Measurements from ENCODE around the gene RAB7A.

DNA sequence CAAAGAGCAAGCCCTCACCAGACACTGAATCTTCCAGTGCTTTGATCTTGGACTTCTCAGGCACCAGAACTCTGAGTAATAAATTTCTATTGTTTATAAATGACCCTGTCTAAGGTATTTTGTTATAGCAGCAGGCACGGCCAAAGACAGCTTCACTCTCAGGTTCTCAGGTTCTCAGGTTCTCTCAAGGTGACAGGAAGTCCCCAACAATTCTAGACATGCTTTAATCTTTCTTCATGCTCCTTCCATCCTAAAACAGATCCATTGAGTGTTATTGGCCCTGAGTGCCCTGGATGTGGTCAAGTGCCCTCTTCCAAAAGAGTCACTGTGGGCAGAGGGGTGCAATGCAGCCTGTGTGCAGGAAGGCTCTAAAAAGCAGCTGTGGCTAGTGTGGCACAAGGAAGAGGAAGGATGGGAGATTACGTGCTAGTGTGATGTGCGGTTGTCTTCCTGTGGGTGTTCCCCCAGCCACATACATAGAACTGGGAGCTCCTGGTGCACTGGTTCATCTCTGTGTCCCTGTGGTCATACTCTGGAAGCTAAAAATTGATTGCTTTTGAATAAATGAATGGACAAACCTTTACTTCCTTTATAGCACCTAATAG is 11.0 kb upstream of the RAB7A start:
- TF ChIP-seq, protein P1, sequence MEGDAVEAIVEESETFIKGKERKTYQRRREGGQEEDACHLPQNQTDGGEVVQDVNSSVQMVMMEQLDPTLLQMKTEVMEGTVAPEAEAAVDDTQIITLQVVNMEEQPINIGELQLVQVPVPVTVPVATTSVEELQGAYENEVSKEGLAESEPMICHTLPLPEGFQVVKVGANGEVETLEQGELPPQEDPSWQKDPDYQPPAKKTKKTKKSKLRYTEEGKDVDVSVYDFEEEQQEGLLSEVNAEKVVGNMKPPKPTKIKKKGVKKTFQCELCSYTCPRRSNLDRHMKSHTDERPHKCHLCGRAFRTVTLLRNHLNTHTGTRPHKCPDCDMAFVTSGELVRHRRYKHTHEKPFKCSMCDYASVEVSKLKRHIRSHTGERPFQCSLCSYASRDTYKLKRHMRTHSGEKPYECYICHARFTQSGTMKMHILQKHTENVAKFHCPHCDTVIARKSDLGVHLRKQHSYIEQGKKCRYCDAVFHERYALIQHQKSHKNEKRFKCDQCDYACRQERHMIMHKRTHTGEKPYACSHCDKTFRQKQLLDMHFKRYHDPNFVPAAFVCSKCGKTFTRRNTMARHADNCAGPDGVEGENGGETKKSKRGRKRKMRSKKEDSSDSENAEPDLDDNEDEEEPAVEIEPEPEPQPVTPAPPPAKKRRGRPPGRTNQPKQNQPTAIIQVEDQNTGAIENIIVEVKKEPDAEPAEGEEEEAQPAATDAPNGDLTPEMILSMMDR (conservative IDR thresholded peaks at IDR 0.05), result no peak
- no peak for TF ChIP-seq ZFX (IDR thresholded peaks at IDR 0.05)
